Measurements from ENCODE around the gene WBP2NL.

WBP2NL gene

DNA sequence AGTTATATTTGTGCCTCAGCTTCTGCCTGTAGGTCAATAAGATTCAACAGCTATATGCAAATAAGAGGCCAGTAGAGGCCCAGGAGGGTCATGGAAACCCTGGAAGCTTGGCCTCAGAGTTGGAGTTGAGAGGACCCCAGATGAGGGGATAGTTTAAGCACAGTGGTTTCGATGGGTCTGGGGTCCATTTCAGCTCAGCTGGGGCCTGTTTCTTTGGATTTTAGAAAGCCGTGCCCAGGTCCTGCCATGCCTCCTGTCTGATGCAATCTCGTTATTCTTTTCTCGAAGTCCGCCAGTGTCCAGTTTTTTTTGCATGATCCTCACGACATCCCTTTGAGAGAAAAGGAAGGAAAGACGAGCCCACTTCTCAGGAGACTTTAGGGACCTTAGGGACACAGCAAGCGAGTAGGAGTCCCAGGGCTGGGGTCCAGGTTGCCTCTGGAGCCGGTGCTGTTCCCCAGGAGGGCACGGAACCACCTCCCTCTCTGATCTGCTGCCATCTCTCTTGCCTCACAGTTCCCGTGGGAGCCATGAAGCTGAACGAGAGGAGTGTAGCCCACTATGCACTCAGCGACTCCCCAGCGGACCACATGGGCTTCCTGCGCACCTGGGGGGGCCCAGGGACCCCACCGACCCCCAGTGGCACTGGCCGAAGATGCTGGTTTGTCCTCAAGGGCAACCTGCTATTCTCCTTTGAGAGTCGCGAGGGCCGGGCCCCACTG lies 78.3 kb downstream of the WBP2NL start:
- no peak for TF ChIP-seq POLR2AphosphoS5 (IDR thresholded peaks at IDR 0.05; ENCODE audit: low read depth, low read length)
- TF ChIP-seq, protein P1, sequence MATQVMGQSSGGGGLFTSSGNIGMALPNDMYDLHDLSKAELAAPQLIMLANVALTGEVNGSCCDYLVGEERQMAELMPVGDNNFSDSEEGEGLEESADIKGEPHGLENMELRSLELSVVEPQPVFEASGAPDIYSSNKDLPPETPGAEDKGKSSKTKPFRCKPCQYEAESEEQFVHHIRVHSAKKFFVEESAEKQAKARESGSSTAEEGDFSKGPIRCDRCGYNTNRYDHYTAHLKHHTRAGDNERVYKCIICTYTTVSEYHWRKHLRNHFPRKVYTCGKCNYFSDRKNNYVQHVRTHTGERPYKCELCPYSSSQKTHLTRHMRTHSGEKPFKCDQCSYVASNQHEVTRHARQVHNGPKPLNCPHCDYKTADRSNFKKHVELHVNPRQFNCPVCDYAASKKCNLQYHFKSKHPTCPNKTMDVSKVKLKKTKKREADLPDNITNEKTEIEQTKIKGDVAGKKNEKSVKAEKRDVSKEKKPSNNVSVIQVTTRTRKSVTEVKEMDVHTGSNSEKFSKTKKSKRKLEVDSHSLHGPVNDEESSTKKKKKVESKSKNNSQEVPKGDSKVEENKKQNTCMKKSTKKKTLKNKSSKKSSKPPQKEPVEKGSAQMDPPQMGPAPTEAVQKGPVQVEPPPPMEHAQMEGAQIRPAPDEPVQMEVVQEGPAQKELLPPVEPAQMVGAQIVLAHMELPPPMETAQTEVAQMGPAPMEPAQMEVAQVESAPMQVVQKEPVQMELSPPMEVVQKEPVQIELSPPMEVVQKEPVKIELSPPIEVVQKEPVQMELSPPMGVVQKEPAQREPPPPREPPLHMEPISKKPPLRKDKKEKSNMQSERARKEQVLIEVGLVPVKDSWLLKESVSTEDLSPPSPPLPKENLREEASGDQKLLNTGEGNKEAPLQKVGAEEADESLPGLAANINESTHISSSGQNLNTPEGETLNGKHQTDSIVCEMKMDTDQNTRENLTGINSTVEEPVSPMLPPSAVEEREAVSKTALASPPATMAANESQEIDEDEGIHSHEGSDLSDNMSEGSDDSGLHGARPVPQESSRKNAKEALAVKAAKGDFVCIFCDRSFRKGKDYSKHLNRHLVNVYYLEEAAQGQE (IDR thresholded peaks at IDR 0.05; ENCODE audit: insufficient read depth in 1 of 2, low read depth in 2 of 2, low read length in 2 of 2), result no peak
- no peak for TF ChIP-seq SIN3A (IDR thresholded peaks at IDR 0.05; ENCODE audit: borderline replicate concordance, insufficient read depth, low read length)
- no peak for TF ChIP-seq TAF1 (IDR thresholded peaks at IDR 0.05; ENCODE audit: borderline replicate concordance, insufficient read depth, low read length)
- TF ChIP-seq FOXP2 (optimal IDR thresholded peaks at IDR 0.05; ENCODE audit: borderline replicate concordance, extremely low read depth, extremely low read length, insufficient read depth), result no peak

DNA sequence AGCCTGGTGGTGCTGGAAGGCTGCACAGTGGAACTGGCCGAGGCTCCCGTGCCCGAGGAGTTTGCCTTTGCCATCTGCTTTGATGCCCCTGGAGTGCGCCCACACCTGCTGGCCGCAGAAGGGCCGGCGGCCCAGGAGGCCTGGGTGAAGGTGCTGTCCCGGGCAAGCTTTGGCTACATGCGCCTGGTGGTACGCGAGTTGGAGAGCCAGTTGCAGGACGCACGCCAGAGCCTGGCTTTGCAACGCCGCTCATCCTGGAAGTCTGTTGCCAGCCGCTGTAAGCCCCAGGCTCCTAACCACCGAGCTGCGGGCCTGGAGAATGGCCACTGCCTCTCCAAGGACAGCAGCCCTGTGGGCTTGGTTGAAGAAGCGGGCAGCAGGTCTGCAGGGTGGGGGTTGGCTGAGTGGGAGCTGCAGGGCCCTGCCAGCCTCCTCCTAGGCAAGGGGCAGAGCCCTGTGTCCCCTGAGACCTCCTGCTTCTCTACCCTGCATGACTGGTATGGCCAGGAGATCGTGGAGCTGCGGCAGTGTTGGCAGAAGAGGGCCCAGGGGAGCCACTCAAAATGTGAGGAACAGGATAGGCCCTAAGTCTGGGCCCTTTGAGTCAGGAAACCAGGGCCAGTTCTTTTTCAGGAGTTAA lies 79.0 kb downstream of the WBP2NL start:
- TF ChIP-seq SIN3A (IDR thresholded peaks at IDR 0.05; ENCODE audit: borderline replicate concordance, insufficient read depth, low read length) (no peak), TAF1 (IDR thresholded peaks at IDR 0.05; ENCODE audit: borderline replicate concordance, insufficient read depth, low read length) (no peak), POLR2AphosphoS5 (IDR thresholded peaks at IDR 0.05; ENCODE audit: low read depth, low read length) (no peak), FOXP2 (optimal IDR thresholded peaks at IDR 0.05; ENCODE audit: borderline replicate concordance, extremely low read depth, extremely low read length, insufficient read depth) (no peak)
- TF ChIP-seq, protein P1 (IDR thresholded peaks at IDR 0.05; ENCODE audit: insufficient read depth in 1 of 2, low read depth in 2 of 2, low read length in 2 of 2), result no peak

All from PFSK-1 (cell line).